SIG-M5 treated with dmso at 0.1 percent for 504 hours (cell line): ENCODE measurements around the gene NR6A1.
A peak's percentile ranks its signal among the peaks of the same experiment; 100 is the strongest.

Source experiments
- DNase-seq: peaks from one replicate; lab custom pipeline; 2025; ENCODE audit not compliant: unreplicated experiment; lab: John Stamatoyannopoulos, UW

NR6A1 gene

GRCh38 chr9:124590889-124591641 lies 180.0 kb downstream of the NR6A1 start:
- no peak for DNase-seq

GRCh38 chr9:124584631-124585030 lies 186.5 kb downstream of the NR6A1 start:
- DNase-seq: no peak

- no peak for DNase-seq
These were observed 188.0 kb downstream of the NR6A1 start for GRCh38 chr9:124583134-124583533.

DNA sequence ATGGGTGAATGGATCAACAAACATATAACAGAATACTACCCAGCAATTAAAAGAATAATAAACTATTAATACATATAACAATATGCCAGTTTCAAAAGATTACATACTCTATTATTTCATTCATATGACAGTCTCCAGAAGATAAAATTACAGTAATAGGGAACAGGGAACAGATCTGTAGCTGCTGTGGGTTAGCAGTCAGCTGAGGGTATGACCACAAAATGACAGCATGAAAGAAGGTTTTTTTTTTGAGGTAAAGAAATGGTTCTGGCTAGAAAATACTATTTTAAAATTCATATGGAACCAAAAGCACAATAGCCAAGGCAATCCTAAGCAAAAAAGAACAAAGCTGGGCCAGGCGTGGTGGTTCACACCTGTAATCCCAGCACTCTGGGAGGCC lies 190.9 kb downstream of the NR6A1 start:
- no peak for DNase-seq

DNA sequence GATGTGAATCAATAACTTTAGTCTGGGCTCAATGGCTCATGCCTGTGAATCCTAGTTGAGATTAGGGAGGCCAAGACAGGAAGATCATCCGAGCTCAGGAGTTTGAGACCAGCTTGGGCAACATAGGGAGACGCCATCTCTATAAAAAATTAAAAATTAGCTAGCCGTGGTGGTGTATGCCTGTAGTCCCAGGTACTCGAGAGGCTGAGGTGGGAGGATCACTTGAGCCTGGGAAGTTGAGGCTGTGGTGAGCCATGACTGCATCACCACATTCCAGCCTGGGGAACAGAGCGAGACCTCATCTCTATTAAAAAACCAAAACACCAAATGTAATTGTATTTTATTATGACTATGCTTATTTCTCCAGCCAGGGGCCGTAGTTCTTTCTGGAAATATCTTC lies 194.4 kb downstream of the NR6A1 start:
- DNase-seq: no peak

DNA sequence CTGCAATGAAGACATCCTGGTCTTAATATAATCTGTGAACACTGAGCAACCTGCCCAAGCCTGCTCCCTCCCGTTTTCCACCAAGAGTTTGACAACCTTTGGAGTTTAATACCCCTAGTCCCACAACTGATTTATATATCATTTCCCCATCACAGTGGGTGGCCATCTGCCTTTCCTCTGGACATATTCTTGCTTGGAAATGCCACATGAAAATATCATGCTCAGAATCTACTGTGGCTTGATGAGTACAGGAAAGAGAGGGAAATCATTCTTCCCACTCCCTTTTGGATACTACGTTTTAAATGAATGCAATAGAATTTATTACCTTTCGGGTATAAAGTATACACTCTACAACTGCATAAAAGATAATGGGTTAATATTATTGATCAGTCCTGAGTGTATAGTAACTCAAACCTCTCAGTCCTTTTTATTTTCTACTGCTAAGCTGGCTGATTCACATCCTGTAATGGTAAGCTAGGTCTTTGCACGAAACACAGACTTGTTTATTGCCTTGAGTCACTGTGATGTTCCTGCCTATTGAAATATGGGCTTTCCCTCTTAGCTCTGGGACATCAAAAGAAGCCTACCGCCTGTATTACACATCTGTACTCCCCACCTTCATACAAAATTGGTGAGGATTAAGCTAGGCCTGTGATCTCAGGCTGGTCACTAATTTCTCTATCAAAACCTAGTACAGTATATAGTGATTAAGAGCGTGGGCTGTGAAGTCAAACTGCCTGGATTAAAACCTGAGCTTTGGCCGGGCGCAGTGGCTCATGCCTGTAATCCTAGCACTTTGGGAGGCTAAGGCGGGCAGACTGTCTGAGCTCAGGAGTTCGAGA lies 196.4 kb downstream of the NR6A1 start:
- no peak for DNase-seq

DNA sequence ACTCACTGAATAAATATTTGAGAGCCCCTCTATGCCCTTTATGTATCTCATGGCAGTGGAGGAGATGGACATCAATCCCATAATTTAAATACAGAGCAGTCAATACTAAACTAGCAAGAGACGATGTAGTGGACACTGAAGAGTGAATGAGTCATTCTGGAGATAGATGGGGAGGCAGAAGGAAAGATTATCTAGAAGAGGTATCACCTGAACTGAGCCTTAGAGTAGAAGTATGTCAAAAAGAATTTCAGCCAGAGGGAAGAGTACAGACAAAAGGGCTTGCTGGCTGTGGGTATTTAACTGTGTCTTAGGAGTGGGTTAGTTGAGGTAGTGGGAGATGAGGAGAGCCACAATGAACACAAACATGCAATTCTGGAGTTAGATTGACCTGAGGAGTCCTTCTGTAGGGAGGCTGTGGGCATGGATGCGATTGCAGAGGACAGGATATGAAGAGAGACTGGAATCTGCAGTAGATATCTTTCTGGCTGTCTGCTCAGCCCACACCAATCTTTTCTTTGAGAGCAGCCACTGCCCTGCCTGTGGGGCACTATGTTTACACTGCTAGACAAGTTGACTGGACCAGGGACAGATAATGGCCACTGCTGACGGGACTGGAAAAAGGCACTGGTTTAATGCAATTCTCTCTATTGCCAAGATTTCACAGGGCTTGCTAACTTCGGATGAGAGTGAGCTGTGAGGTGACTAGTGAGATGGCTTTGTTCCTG lies 200.0 kb downstream of the NR6A1 start:
- no peak for DNase-seq

DNA sequence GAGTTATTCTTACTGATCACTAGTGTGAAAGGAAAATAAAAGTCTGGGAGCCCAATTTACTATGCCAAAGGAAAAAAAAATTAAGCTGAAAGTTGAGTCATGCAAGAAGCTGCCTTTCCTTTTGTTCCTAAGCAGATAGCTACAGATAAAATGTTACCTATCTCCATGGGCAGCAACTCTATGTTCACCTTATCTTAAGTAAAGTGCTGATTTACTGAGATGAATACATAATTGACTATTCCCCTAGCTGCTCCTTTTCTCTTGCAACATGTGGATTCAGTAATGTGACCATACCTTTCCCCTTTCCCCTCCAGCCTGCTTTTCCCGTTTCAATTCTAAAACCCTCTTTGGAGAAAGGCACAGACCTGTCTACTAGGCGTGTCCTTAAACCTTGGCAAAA lies 201.2 kb downstream of the NR6A1 start:
- no peak for DNase-seq

DNA sequence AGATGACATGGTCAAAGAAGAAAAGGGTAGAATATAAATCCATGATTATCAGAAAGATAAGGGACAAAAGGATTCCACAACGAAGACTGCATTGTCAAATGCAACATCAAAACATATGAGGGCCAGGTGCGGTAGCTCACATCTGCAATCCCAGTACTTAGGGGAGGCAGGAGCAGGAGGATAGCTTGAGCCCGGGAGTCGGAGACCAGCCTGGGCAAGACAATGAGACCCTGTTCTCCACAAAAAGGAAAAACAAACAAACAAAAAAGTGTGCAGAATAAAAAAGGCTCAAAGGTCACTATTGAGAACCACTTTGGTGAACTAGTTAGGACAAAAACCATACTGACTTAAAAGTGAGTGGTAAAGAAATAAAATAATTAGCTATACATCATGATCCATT lies 203.7 kb downstream of the NR6A1 start:
- no peak for DNase-seq

GRCh38 chr9:124562328-124562727 lies 208.8 kb downstream of the NR6A1 start:
- DNase-seq: no peak

- peak; percentile 33 for DNase-seq
These were observed 211.2 kb downstream of the NR6A1 start for GRCh38 chr9:124559871-124560270.

GRCh38 chr9:124558777-124559470 lies 212.2 kb downstream of the NR6A1 start:
- no peak for DNase-seq

DNA sequence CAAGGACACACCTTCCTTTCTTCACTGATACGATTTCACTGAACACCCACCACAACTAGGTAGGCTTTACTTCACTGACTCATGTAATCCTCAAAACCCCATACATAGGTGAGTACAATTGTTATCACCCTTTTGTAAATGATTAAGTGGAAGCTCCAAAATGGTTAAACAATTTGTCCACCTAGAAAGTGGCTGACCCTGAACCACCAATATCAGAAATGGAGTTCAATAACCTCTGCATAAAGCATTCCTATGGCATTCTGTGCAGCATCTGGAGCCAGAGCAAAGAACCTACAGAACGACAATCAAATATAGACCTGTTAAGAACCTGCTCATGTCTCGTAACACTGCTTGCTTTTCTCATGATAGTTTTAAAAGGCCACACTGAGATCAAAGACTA lies 213.2 kb downstream of the NR6A1 start:
- no peak for DNase-seq

DNA sequence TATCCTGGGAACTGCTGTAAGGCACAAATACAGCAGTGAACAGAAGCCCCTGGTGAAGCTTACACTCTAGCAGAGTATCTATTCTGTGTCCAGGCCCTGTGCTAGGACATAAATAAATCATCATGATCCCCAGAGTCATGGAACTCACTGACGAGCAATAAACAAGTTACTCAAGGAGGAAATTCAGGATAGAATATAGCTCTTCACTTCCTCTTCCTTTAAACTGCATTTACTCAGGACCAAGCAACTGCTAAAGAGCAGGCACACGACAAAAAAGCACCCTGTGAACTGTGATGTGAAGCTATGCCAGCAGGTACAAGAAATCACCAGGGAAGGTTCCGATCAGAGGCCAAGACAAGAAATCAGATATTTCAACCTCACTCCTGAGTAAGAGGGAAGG lies 216.1 kb downstream of the NR6A1 start:
- no peak for DNase-seq

DNA sequence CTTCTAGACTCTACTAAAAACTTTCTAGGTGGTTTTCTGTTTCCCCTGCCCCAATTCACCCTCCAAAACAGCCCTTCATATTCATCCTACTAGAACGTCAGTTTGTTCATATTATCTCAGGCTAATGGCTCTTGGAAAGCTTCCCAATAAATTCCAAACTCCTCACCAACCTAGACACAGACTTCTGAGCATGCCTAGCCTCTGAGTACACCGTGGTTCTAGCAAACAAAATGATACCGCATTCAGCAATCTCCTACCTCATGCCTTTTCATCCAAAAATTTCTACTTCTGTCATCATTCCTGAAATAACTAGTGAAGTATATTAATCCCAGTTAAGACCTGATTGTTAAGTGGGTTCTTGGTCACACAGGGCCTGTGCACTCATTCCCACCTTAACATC lies 217.4 kb downstream of the NR6A1 start:
- DNase-seq: no peak

DNA sequence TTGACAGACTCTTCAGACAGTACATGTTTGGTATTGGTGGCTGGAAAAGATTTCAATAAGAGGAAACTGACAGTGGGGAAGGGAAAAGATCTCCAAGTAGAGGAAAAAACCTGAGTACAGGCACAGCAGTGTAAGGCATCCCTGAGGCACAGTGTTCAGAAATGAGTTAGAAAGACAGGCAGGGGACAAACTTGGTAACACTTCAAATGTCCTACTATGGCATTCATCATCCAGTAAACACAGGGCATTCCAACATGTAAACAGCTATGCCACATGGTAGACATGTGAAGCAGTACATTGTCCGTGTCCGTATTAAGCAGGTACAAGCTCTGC lies 218.9 kb downstream of the NR6A1 start:
- no peak for DNase-seq

- peak; percentile 47 for DNase-seq
These were observed 219.4 kb downstream of the NR6A1 start for GRCh38 chr9:124551472-124552272.

GRCh38 chr9:124550072-124550471 lies 221.0 kb downstream of the NR6A1 start:
- no peak for DNase-seq

- no peak for DNase-seq
These were observed 222.1 kb downstream of the NR6A1 start for GRCh38 chr9:124549016-124549415.

- no peak for DNase-seq
These were observed 226.6 kb downstream of the NR6A1 start for GRCh38 chr9:124544535-124544934.
